ENCODE measurements around the gene GPR84.
"Not testable (repeated sequence)": the region's sequence is repeated elsewhere in the genome, so short reads cannot be mapped to it uniquely, and the experiment has no call there.

The GPR84 gene

DNA sequence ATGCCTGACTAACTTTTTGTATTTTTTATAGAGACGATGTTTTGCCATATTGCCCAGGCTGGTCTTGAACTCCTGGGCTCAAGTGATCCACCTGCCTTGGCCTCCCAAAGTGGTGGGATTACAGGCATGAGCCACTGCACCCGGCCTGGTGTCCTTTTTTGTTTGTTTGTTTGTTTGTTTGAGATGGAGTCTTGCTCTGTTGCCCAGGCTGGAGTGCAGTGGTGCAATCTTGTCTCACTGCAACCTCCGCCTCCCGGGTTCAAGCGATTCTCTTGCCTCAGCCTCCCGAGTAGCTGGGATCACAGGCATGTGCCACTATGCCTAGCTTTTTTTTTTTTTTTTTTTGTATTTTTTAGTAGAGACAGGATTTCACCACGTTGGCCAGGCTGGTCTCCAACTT is 10.0 kb downstream of the GPR84 start:
- DNase-seq = not testable (repeated sequence)

DNA sequence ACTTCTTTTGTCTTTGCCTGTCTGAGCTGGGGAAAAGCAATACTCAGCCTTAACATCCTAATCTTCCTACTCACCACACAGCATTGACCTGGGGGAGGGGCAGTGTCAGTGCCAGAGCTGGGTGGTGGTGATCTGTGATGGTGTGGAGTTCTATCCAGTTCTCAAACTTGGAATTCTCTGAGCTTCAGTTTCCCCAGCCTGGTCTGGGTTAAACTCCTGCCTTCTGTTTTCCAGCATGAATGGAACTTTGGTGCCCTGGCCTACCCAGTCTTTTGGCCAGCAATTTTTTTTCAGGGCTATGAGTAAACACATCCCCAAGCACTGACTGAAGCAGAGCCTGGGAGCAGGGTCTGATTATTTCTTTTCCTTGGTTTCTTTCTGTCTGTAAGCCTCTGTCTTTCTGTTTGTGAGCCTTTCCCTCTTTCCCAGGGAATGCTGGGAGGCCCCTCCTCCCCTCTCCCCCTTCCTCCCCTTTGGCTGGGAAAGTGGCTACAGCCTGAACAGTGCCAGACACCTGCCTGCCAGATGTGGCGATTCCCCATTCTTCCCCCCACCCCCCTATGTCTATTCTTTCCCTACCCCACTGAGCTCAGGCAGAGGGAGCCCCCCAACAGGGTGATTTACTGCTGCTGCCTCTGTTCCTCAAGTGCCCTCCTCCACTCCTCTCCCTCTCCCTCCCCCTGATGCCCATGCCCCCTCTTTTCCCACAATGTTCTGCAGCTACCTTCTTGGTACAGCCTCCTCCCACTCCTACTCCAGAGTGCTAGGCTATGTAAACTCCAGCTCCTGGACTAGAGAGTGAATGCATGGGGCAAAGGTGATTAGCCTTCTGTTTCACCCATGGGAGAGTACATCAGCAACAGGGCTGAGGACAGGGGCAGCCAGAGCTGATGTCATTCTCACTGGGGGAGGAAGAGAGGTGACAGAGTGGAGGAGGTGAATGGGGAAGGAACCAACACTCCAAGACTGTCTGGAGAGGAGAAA is 11.1 kb downstream of the GPR84 start:
- no peak for DNase-seq

DNA sequence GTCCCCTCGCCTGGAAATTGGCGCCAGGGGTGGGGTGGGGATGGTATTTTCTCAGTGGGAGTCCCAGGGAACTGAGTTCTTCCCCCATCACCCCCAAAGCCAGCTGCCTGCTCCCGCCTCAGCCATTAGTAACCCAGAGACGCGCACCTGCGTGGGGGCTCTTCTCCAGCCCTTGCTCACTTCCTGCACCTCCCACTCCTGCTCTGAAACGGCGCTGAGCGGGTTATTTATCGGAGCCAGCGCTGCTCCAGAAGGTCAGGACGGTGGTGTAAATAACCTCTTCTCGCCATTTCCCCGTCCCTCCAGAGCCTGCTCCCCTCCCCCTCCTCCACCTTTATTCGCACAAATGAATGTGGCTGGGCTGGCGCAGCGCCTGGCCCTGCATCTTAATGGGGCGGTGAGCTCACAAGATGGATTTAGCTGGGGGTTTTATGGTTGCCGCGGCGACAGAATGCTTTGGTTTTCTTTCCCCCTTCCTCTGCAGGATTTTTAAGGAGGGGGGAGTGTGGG is 12.2 kb downstream of the GPR84 start:
- peak; percentile 54 for DNase-seq

DNA sequence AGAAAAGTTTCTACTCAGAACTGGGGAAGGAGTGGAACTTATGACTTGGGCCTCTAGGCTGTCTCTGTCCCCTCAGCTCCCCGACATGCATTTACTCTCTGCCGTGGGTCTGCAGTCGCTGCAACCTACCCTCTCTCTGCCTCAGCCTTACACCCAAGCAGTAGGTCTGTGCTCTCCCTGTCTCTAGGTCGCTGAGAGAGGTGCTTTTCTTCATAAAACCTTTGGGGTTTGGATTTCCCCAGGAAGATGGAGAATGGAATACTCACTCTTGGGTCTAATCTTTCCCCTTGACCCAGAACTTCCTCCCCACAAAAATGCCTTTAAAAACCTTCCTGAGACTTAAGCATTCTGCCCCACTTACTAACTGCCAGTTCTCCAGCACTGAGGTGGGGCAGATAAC is 12.9 kb downstream of the GPR84 start:
- DNase-seq = no peak

DNA sequence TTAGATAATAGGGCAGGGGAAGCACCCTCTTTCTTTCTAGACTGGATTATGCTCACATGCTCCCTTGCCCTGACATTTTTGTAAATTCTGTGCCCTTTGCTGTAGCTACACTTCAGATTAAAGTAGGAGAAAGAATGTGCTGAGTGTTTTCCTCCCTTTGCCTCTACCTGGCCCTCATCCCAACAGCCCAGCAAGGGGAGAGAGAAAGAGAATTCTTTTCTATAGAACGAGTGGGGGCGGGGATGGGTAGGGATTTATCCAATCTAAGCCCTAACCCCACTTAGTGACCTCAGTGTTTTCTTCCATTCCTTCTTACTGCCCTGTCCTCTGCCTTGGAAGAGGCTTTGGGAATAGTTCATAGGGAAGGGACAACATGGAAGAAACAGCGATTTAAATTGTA is 13.5 kb downstream of the GPR84 start:
- DNase-seq = no peak

DNA sequence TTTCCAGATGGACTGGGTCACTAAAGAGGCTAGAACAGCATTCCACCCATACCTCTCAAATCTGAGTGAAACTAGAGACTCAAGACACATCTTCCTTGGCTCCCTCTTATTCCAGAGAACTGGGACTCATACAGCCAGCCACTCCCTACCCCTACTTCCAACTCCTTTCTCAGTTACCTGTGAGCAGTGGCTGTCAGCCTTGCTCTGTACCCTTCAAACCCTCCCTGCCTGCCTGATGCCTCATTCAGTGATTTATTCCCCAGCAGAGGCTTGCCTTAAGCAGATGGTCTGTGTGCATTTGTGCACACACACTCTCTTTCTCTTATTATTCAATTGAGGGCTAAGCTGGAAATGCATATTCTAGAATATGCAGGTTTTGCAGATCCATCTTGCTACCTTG is 14.6 kb downstream of the GPR84 start:
- DNase-seq = no peak

DNA sequence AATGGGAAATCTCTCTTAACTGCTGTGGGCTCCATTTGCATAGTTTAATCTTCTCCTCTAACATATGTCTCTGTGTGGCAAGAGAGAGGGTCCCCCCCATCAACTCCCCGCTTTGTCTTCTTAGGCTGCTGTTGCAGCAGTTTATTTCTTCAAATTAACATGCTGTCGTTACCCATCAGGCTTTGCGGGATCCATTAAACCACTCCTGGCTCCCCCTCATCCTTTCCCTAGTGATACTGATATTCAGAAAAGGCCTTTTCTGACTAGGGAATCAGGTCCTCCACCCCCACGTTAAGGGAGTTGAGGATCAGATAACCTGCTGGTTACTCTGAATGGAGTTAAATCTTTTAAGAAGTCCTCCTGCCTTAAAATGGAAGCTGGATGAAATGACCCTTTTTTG is 15.2 kb downstream of the GPR84 start:
- no peak for DNase-seq

DNA sequence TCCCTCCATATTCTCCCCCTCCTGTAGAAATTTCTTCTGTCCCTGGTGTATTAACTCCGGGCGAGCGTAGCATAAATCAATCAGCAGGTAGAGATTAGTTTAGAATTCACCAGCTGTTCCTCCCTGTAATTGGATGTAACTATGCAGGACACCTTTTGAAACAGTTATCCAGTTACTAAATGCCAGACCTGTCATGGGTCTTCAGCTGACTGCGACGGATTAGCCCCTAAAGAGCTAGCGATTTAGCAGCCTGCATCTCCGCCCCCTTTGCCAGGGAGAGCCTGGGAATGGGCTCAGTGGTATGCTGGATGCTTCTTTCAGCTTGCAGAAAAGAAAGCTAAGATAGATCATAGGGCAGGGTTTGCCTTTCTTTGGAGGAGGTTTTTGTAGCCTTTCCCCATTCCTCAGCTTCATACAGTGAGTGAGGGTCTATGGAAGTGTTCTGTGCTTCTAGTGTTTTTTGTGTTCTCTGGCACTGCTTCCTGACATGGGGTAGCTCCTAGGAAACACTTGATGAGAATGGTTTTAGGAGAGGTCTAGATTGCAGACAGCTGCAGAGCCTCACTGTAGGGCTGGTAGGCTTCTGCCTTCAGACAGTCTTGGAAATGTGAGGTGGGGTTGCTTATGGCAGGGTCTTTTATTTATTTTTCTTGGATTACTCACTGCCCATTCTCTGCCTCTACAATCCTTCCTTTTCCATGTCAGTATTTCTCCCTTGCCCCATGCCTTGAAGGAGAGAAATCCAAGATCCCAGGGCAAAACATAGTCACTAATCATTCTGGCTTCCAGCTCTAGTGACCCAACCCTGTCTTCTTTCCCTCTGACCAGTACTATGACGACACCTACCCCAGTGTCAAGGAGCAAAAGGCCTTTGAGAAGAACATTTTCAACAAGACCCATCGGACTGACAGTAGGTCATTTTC is 22.6 kb downstream of the GPR84 start:
- DNase-seq = no peak

DNA sequence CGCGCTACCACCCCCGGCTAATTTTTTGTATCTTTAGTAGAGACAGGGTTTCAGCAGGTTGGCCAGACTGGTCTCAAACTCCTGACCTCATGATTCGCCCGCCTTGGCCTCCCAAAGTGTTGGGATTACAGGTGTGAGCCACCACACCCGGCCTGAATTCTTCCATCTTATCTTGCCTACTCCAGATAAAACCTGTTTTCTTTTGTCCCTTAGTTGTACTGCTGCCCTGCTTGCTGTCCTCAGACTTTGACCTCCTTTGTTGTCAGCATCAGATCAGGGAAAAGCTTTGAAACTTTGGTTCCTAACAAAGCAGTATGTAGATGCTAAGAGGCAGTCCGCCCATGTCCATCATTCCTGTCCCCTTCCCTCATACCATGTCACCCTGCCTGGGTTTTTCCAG is 23.4 kb downstream of the GPR84 start:
- no peak for DNase-seq

DNA sequence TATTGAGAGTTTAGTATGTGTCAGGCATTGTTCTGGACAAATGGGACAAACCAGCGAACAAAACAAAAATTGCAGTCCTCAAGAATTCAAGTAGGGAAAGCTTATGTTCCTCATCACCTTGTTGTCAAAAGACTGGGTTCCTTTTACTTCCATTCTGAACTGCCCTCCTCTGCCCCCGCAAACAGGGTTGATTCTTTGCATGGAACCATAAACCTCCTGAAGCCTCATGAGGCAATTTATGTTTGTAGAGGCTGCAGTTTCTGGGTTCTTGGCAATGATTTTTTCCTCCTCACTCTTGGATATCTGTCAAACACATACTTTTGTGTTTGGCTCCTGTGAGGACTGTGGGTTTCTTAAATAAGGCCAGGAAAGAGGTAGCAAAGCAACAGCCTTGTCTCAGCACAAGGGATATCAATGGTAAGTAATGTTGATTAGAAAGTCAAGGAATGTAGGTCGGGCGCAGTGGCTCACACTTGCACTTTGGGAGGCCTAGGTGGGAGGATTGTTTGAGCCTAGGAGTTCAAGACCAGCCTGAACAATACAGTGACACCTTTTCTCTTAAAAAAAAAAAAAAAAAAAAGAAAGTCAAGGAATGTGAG is 25.5 kb downstream of the GPR84 start:
- no peak for DNase-seq

DNA sequence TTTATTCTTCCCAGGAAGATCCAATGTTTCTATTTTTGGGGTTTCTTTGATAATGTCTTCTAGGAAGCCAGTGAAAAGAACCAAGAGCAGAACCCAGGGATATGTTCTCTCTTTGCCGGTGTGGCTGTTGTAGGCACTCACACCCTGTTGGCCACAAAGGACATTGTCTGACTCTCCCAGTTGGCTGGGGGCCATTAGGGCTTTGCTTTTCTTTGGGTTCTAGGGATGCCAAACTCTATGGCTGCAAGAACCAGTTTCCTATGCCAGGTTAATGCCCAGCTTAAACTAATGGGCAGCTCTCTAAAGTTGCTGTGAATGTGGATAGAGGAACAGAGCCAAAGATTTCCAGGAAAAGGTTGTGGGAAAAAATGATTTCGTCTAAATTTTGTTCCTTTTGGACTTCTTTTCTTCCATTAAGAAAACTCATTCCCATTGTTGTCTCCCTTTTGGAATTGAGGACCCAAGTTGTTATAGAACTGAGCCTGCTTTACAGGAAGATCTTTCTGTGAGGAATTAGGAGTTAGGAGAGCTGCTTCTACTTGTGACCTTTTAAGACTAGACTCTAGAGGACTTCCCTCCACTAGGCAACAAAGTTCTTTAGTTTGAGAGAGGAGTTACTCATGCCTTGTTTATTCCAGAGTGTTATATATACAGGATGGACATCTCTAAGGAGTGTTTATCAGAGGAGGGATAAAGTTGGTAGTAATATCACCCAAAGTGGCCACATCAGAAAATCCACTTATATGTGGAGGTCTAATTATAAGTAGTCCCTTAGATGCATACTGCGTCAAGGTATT is 26.2 kb downstream of the GPR84 start:
- DNase-seq = no peak

DNA sequence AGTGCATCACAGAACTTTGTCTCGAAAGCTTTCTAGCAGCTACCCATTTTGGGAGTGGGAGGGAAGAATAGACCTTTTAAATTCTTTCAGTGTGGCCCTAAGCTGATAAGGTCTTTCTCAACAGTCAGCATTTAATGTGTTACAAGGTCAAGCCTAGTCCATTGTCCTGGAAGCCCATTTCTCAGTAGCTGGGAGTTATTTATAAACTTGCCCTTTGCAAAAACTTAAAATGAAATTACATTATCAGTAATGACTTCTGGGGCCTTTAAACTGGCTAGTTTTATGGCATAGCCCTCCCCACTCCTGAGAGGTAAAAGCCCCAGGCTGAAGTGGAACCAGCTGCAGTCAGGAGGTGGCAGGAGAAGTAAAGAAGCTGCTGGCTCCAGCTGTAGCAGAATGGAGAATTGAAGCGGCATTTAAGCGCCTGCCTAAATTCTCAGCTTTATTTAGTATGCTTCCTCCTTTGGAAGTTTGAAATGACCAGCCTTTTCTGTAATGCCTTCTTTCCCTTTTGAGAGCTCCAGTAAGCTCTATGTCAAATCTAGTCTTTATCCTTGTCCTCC is 26.9 kb downstream of the GPR84 start:
- DNase-seq = no peak

DNA sequence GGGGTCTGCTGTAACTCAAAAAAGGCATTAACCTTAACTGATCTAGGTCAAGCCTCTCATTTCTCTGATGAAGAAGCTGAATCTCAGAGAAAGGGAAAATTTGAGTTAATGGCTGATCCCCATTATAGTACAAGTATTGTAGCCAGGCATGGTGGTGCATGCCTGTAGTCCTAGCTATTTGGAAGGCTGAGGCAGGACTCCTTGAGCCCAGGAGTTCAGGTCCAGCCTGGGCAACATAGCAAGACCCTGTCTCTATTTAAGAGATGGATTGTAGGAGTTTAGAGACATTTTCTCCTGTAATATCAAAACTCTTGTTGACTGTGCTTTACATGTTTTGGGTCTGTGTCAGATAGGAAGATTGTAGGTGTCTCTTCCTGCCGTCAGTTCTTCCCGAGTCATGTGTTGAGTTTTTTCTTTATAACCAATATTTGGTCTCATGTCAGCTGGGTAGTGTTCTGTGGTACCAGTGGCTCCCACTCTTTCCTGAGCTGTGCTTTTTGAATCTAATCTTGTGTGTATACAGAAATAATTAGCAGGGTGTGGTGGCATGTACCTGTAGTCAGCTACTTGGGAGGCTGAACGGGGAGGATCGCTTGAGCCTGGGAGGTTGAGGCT is 30.8 kb downstream of the GPR84 start:
- DNase-seq = no peak

DNA sequence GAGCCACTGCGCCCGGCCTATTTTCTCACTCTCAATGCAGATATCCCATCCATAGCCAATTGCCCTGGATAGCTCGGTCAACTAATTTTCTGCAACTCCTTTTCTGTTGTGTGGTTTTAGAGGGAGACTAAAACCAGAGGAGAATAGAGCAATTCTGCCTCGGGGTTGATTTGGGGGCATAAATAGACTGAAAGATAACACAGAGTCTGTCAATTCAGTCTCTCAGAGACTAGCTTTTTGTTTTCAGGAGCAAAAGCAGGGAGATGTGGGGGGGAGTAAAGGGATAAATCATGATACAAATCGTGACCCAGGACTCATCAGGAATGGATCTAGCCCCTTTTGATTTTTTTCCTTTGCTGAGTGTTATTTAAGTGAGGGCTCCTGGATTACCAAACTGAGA is 32.8 kb downstream of the GPR84 start:
- no peak for DNase-seq

DNA sequence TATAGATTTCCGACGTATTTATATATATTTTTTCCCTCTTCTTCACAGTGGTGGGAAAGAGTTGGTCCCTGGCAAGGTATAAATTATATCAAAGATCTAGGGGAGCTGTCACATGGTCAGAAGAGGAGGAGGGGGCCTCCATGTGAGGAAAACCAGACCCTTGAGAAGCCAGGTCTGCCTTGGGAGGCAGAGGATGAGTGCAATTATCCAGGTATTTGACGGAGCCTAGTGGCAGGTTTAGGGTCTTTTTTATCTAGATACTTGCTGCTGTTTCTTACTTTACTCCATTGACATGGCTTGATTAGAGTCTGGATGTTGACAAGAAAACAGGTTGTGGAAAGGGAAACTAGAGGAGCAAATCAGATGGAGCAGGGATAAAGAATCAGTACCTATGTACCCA is 33.8 kb downstream of the GPR84 start:
- DNase-seq = no peak

DNA sequence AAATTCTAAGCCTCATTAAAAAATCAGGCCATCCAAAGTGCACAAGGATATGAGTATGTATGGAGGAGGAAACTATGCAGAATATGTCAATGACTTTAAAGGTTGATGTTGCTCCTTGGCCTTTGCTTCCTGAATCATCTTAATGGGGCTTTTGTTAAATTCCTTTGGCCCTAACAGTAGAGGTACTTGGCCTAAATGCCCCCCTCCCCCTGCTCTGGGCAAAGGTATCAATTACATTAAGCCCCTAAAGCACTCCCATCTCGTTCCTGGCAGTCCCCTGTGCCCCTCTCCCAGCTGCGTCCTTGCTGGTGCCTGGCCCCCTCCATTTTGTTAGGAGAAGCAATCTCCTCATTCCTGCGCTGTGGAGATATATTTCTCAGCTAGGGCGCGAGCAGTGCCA is 34.5 kb downstream of the GPR84 start:
- DNase-seq = no peak

DNA sequence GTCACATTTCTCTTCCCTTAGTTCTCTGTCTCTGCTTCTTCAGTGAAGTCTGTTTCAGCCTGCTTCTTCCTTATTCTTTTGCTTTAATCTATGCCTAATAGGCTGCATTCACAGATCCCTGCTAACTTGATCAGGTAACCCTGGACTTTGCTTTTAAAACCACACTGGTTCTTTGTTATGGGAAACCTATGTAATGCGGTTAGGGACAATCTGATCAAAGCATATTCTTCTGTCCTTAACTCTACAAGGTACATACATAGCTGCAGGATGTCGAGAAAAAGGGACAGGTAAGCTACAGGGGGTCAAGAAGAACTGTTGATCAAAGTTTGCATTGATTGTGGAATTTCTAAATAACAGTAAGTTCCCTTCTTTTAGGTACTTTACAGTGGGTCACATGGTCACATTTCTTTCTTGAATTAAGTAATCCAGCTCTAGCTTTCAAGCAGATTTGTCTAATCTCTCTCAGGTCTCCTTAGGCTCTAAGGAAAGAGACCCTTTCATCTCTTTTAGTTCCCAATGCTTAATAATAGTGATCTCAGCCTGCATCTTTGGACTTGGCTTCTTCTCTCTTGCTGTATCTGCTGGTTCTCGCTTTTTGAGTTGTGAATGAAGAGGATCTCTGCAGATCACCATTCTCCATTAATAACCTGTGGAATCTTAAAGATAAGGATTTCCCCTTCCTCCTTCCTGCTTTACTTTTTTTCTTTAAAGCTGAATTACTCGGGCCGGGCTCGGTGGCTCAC is 35.5 kb downstream of the GPR84 start:
- no peak for DNase-seq

DNA sequence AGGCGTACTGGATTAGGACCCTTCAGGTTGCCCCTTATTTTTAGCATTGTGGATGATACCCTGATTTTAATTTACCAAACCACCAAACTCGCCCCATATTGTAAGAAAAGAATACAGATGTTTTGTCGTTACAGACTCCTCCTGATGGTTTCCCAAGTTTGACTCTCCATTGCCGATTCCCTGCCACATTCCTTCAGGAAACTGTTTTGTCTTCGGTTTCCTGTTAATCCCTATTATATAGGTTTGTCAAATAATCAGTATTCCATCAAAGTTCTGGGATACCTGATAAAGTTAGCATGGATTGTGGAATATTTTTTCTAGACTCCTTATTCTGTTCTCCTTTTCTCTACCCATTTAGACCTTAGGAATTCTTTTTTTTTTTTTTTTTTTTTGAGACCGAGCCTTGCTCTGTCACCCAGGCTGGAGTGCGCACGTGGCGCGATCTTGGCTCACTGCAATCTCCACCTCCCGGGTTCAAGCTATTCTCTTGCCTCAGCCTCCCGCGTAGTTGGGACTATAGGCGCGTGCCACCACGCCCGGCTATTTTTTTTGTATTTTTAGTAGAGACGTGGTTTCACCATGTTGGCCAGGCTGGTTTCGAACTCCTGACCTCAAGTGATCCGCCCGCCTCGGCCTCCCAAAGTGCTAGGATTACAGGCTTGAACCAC is 38.7 kb downstream of the GPR84 start:
- peak; percentile 41 for DNase-seq

DNA sequence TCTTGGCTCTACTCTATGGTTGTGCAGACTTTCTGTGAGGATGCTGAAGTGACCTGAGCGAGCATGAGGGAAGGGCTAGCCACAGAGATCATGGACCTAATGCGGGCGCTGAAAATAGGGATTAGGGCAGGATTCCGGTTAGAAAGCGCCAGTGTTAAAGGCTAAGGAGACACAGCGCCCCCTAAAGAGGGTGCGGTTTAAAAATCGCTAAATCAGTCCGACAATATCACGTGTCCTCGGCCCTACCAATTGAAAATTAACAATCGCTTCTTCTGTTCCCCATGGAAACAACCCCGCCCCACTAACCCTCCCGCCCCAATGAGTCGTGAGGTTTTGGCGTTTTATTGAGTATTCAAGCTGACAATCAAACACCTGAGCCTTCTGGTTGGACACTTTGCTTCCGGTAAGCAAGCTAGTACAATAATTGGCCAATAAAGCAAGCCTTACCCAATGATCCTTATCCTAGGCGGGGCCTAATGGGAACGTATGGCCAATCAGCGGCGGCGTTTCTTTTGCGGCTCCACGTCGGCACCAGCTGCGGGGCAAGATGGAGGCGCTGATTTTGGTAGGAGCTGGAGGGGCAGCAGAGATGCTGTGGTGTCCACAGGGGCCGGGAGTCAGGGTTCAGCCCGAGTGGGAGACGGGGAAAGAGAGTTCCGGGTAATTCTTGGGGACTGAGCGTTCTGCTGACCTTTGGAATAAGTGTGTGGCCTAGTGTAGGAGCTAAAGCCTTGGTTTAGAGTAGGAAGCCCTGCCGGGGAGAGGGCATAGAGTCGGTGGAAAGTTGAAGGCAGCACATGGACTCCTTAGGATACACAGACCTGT is 39.5 kb downstream of the GPR84 start, which contains the start of gene COPZ1:
COPZ1 (plus strand) TSS at position 515 of the 825 bp plus-strand sequence; CDS start at position 548, 33 bp downstream.
- DNase-seq = peak; percentile 100

Measured in fibroblast of skin of scalp (primary cell).